ENCODE measurements around the gene TRAF4. TPM values are rescaled to one million over a fixed set of nuclear protein-coding genes. Genes with fewer than 3 reads are reported as not detected.

TRAF4 gene
- total and polyA plus RNA-seq, 9 of the 15 experiments (the other 6 are each of a cell fraction or from before 2014, with no cell fraction given) = 2.4 to 147 (median 72.4) TPM

GRCh38 chr17:28750178-28751047, 6.6 kb downstream of the TRAF4 start (continued):
- TF ChIP-seq ZBTB5 (IDR thresholded peaks at IDR 0.05) = no peak
- peak; percentile 74 for TF ChIP-seq ARID2 (IDR thresholded peaks at IDR 0.05)
- TF ChIP-seq ZBTB7A (IDR thresholded peaks at IDR 0.05; ENCODE audit: borderline replicate concordance, control insufficient read depth, low read depth, low read length) = no peak
- peak; percentile 99 for TF ChIP-seq DEAF1 (CRISPR knock-in tag; IDR thresholded peaks at IDR 0.05)
- peak; percentile 28; the same call in 1 of the 2 replicates for TF ChIP-seq TRIM28 (IDR thresholded peaks at IDR 0.05)
- TF ChIP-seq JUND (IDR thresholded peaks at IDR 0.05; ENCODE audit: borderline replicate concordance, low read depth, low read length) = peak; percentile 79
- peak; percentile 13; the same call in 1 of the 3 replicates for TF ChIP-seq JUND (tag; IDR thresholded peaks at IDR 0.05; ENCODE audit: borderline replicate concordance, low read depth, low read length)
- no peak; the same call in 1 of the 2 replicates for TF ChIP-seq ZC3H11A (IDR thresholded peaks at IDR 0.05; ENCODE audit: low read depth, low read length)
- TF ChIP-seq MTA1 (IDR thresholded peaks at IDR 0.05; ENCODE audit: borderline replicate concordance) = no peak
- TF ChIP-seq ARNT (IDR thresholded peaks at IDR 0.05) = peak in 1 of 2 experiments; percentile 59; a peak in 2 of 4 replicates
- TF ChIP-seq MCM2 (IDR thresholded peaks at IDR 0.05; ENCODE audit: low read depth) = no peak
- TF ChIP-seq ZNF830 (CRISPR knock-in tag; IDR thresholded peaks at IDR 0.05) = no peak
- no peak for TF ChIP-seq WHSC1 (IDR thresholded peaks at IDR 0.05; ENCODE audit: low read length)
- TF ChIP-seq KAT8 (IDR thresholded peaks at IDR 0.05; ENCODE audit: low read depth) = no peak
- 0 out of 2 replicates have a peak, but pooled peaks have one; percentile 4 for TF ChIP-seq CHD2 (IDR thresholded peaks at IDR 0.05; ENCODE audit: low read depth, low read length)
- TF ChIP-seq ZNF384 (IDR thresholded peaks at IDR 0.05; ENCODE audit: low read depth, low read length) = peak; percentile 53; the same call in 1 of the 2 replicates
- no peak for TF ChIP-seq ZNF778 (CRISPR knock-in tag; IDR thresholded peaks at IDR 0.05)
- peak; percentile 39; the same call in 1 of the 2 replicates for TF ChIP-seq CREB3L1 (IDR thresholded peaks at IDR 0.05; ENCODE audit: borderline replicate concordance, low read depth)
- no peak for TF ChIP-seq ETV6 (IDR thresholded peaks at IDR 0.05; ENCODE audit: borderline replicate concordance in 1 of 2, low read depth in 2 of 2, low read length in 1 of 2)
- no peak for TF ChIP-seq ETV6 (CRISPR knock-in tag; IDR thresholded peaks at IDR 0.05; ENCODE audit: borderline replicate concordance)
- TF ChIP-seq ZNF507 (tag; conservative IDR thresholded peaks at IDR 0.05) = no peak
- TF ChIP-seq DACH1 (IDR thresholded peaks at IDR 0.05; ENCODE audit: partially characterized antibody) = peak; percentile 9
- TF ChIP-seq PHB2 (IDR thresholded peaks at IDR 0.05; ENCODE audit: low read depth) = no peak
- no peak for TF ChIP-seq ZNF316 (IDR thresholded peaks at IDR 0.05)

All from K562 (cell line).